ENCODE data around the gene NPAS1.

The NPAS1 gene

GRCh38 chr19:47018923-47019322 is 714 bp upstream of the NPAS1 start:
- no peak for DNase-seq (ENCODE audit: low read depth in 1 of 2, low spot score in 1 of 2)

GRCh38 chr19:47020132-47020805 is 632 bp downstream of the NPAS1 start:
- no peak for DNase-seq (ENCODE audit: low read depth in 1 of 2, low spot score in 1 of 2)

DNA sequence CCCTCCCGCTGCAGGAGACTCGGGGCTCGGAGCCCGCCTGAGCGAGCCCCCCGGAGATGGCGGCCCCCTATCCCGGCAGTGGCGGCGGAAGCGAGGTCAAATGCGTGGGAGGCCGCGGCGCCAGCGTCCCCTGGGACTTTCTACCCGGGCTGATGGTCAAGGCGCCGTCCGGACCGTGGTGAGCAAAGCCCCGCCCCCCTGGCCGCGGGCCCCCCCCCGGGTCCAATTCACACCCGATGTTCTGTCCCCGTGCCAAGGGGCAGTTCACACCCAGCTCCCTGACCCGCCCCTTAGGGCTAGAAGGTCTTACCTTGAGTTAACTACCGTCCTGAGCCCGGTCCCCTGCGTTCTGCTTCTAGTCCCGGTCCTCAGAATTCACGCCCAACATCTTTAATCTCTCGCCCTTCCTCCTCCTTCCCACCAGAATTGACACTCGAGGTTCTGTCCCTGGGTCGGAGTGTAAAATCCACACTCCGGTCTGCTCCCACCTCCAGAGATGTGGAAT is 1.4 kb downstream of the NPAS1 start:
- DNase-seq (ENCODE audit: low read depth in 1 of 2, low spot score in 1 of 2): no peak

DNA sequence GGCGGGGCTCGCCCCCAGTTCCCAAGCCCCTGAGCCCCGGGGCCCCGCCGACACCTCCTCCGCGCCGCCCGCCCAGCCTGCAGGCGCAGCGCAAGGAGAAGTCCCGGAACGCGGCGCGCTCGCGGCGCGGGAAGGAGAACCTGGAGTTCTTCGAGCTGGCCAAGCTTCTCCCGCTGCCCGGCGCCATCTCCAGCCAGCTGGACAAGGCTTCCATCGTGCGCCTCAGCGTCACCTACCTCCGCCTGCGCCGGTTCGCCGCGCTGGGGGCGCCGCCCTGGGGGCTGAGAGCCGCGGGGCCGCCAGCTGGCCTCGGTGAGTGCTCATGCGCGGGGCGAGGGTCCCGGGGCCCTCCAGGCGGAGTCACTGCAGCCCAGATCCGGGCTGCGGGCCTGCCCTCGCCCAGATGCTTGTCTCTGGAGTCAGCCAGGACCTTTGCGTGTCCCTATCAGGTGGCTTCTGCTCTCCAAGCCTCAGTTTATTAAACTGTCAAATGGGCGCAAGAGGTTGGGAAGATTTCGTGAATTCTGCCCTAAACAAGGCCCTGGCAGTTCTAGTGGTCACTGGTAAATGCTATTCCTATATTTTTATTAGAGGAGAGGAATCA is 2.0 kb downstream of the NPAS1 start:
- no peak for DNase-seq (ENCODE audit: low read depth in 1 of 2, low spot score in 1 of 2)

DNA sequence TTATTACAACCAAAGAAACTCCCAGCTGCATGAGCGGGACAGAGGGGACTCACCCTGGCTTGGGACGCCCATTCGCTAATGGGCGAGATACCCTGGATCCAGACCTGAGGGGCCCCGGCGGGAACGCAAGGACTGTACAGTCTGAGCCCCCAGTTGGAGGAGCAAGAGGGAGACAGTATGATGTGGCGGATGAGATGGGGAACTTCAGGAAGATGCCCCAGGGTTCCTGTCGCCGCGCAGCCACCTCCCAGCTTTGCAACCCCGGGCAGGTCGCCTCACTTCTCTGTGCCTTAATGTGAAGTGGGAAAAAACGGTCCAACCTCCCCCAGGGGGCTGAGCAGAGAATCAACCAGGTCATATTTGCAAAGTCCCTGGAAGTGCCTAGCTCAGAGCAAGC is 2.5 kb downstream of the NPAS1 start:
- DNase-seq (ENCODE audit: low read depth in 1 of 2, low spot score in 1 of 2): no peak

GRCh38 chr19:47022541-47023447 is 3.2 kb downstream of the NPAS1 start:
- no peak for DNase-seq (ENCODE audit: low read depth in 1 of 2, low spot score in 1 of 2)

GRCh38 chr19:47023448-47023794 is 3.8 kb downstream of the NPAS1 start:
- no peak for DNase-seq (ENCODE audit: low read depth in 1 of 2, low spot score in 1 of 2)

DNA sequence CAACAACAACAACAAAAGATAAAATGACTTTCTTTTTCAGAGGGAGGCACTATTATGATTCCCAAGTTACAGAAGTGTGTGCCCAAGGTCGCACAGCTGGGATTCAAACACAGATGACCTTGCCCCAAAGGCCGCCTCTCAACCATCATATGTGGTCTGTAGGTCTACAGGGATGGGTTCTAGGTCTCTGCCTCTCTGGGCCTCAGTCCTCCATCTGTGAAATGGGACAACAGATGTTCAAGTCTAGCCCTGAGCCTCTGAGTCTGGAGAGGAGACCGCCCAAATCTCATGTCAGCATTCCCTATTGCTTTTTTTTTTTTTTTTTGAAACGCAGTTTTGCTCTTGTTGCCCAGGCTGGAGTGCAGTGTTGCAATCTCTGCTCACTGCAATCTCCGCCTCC is 4.9 kb downstream of the NPAS1 start:
- DNase-seq (ENCODE audit: low read depth in 1 of 2, low spot score in 1 of 2): no peak

DNA sequence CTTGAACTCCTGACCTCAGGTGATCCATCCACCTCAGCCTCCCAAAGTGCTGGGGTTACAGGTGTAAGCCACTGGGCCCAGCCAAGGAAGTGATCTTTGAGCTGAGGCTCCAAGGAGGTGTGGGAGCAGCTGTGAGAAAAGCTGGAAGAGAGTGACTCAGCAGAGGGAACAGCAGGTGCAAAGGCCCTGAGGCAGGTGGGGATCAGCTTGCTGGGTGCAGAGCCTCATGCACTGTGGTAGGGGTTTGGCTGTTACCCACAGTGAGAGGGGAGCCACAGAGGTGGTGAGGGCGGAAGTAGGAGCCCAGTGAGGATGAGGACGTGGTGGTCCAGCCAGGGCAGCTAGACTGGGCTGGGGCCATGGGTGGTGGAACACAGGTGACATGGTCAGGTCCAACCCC is 6.5 kb downstream of the NPAS1 start:
- no peak for DNase-seq (ENCODE audit: low read depth in 1 of 2, low spot score in 1 of 2)

GRCh38 chr19:47026889-47027288 is 7.3 kb downstream of the NPAS1 start:
- DNase-seq (ENCODE audit: low read depth in 1 of 2, low spot score in 1 of 2): no peak

GRCh38 chr19:47027586-47028088 is 8.0 kb downstream of the NPAS1 start:
- no peak for DNase-seq (ENCODE audit: low read depth in 1 of 2, low spot score in 1 of 2)

- no peak for DNase-seq (ENCODE audit: low read depth in 1 of 2, low spot score in 1 of 2)
Measured at GRCh38 chr19:47028195-47028601, 8.6 kb downstream of the NPAS1 start.

DNA sequence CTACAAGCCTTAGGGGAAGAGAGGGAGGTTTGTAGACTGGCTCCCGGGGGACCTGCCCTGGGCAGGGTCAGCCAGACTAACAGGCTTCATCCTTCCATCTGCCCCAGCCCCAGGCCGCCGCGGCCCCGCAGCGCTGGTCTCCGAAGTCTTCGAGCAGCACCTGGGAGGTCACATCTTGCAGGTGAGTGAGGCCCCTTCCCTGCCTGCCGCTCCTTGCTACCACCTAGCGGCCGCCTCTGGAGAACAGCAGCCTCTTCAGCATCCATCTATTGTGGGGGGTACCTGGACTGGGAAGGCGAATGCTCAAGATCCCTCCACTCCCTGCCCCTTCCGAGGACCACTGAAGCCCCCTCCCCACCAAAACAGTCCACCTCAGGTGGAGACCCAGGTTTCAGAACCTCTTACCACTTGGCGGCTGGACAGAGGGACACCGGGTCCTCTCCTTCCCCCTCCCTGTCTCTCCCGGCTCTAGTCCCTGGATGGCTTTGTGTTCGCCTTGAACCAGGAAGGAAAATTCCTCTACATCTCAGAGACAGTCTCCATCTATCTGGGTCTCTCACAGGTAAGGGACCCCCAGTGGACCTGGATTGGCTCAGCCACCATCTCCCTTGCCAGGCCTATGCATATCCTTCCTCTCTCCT is 12.7 kb downstream of the NPAS1 start:
- DNase-seq (ENCODE audit: low read depth in 1 of 2, low spot score in 1 of 2): peak; percentile 45 to 46

GRCh38 chr19:47035127-47036096 is 15.8 kb downstream of the NPAS1 start:
- DNase-seq (ENCODE audit: low read depth in 1 of 2, low spot score in 1 of 2): peak; percentile 90 to 99

DNA sequence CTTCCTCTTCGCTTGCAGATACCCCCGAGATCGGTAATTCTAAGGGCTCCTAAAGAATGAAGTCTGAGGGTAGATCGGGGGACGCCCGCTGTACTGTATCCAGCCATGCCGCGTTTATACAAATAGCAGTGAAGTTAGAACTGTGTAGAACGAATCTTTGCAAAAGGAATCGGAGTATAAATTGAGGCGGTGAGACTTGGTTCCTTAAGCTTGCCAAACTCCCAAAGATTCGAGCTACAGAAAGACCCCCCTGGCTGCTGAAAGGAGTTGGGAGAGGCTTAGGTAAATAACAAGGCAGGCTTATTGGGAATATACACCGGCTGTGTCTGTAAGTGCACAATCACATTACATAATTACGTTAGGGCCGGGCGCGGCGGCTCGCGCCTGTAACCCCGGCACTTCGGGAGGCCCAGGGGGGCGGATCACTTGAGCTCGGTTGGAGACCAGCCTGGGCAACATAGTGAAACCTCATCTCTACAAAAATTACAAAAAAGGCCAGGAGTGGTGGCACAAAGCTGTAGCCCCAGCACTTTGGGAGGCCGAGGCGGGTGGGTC is 16.5 kb downstream of the NPAS1 start:
- DNase-seq (ENCODE audit: low read depth in 1 of 2, low spot score in 1 of 2): no peak

DNA sequence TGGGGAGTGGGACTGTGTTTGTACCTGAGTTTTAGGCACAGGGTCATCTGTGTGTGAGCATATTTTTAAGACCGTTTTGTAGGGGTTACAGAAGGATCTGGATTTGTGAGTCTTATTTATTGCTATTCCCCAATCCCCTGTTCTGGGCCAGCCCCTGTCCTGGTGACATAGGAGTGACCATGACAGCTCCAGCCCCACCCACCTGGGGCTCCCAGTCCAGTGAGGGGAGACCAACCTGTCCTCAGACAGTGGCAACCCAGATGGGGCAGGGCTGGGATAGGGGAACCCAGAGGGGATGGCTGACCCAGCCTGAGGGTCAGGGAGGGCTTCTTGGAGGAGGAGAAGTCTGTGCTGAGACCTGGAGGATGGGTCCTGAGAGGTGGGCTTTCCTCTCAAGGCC is 18.1 kb downstream of the NPAS1 start:
- no peak for DNase-seq (ENCODE audit: low read depth in 1 of 2, low spot score in 1 of 2)

DNA sequence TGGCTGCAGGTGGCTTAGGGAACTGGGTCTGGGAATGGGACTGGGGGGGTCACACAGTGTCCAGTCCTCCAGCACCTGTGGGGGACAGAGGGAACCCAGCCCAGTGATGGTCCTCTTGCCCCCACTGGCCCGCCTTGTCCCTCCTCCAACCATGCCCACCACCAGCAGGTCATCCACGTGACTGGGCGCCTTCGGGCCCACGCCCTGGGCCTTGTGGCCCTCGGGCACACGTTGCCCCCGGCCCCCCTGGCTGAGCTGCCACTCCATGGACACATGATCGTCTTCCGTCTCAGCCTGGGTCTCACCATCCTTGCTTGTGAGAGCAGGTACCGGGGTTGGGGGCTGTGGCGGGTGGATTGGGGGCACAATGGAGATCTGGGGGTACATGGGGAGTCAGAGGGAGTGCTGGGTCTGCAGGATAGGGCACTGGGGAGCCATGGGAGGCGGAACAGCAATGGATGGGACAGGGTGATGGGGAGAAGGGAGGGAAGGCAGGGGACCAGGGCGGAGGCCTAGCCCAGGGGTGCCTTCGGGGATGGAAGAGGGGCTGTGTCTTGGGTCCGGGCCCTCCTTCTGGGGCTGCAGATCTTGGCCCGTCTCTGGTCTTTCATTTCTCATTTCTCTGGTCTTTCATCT is 19.7 kb downstream of the NPAS1 start:
- DNase-seq (ENCODE audit: low read depth in 1 of 2, low spot score in 1 of 2): no peak

DNA sequence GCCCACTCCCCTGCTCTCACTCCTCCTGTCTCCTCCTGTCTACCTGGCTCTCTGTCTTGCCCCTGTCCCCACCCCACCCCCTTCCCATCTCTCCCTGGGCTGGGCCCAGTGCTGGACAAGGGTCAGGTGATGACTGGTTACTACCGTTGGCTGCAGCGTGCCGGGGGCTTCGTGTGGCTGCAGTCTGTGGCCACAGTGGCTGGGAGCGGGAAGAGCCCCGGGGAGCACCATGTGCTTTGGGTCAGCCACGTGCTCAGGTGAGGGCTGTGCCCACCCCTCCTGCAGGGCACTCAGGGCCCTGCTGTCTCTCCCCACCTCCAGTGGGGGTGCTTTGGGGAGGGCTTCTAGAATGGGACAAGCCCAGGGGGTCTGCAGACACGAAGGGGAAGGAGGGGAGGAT is 21.2 kb downstream of the NPAS1 start:
- no peak for DNase-seq (ENCODE audit: low read depth in 1 of 2, low spot score in 1 of 2)
